SK-N-MC (cell line): ENCODE data around the gene RSPRY1.

Experiments used
- EZH2 ChIP-seq: fragments of 200-600 bp; sonication (generic); IDR thresholded peaks from one replicate; pipeline ENCODE4 v1.6.1; 2017; ENCODE audit warnings: antibody characterized with exemption
- FOXP2 ChIP-seq: optimal IDR thresholded peaks from 2 replicates; pipeline ENCODE3; 2011; ENCODE audit warnings: mild to moderate bottlenecking, moderate library complexity; ENCODE audit not compliant: insufficient read depth; ENCODE audit errors: extremely low read length, control extremely low read depth
- POLR2AphosphoS5 ChIP-seq: IDR thresholded peaks from 2 replicates; pipeline ENCODE4 v1.6.1; 2012; ENCODE audit warnings: mild to moderate bottlenecking, low read depth, low read length, borderline replicate concordance

DNA sequence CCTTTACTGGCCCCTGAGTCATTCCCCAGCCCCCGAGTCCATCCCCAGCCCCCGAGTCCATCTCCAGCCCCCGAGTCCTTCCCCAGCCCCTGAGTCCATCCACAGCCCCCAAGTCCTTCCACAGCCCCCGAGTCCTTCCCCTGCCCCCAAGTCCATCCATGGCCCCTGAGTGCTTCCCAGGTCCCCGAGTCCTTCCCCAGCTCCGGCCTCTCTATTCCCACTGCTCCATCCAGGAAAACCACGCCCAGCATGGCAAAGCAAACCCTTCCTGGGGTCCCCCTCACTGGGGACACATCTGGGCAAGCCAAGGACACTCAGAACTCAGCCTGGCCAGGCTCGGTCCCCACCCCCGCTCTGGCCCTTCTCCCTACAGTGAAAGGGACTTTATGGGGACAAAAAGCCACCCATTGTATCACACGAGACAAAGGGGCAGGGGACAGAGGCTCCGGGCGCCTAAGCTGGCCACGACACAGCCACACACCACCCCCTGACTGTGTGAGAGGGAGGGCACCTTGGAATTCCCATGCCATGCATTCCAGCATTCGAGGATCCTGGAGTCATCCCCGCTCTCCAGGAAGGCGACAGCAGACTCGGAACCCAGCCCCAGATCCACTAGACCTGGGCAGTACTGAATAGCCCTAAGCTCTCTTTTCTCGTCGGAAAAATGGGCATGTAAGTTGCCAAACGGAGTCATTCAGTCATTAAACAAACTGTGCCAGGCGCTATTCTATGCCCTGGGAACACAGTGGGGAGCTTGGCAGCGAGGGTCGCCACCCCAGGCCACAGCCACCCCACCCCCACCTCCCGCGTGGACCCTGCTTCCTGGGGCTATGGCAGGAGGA lies 84.3 kb downstream of the RSPRY1 start:
- TF ChIP-seq POLR2AphosphoS5 (no peak), EZH2 (no peak), FOXP2 (no peak)
